Activated CD4-positive, alpha-beta T cell treated with anti-CD3 and anti-CD28 coated beads, Interleukin-2, amount 50 U/mL, for 1 hour (primary cell): Measurements from ENCODE around the gene KIF22.
"Not testable (repeated sequence)": the region's sequence is repeated elsewhere in the genome, so short reads cannot be mapped to it uniquely, and the experiment has no call there.

Experiments
- DNase-seq: peaks from one replicate; pipeline ENCODE4 v3.0.0-alpha.2; 2020

The KIF22 gene

GRCh38 chr16:29790183-29790948 lies at the start of gene KIF22:
TSS of gene KIF22 (plus strand) at chr16:29790751. CDS start at chr16:29790760, 9 bp downstream.
- peak; percentile 100 for DNase-seq

DNA sequence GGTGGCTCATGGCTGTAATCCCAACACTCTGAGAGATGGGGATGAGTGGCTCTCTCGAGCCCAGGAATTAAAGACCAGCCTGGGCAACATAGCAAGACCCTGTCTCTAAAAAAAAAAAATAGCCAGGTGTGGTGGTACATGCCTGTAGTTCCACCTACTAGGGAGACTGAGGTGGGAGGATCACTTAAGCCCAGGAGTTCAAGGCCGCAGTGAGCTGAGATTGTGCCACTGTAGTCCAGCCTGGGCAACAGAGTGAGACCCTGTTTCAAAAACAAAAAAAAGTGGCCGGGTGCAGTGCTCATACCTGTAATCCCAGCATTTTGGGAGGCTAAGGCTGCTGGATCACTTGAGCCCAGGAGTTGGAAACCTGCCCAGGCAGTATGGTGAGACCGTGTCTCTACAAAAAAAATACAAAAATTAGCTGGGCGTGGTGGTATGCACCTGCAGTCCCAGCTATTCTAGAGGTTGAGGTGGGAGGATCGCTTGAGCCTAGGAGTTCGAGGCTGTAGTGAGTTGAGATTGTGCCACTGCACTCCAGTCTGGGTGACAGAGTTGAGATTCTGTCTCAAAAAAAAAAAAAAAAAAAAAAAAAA lies 47.8 kb upstream of the KIF22 start:
- DNase-seq, result no peak

DNA sequence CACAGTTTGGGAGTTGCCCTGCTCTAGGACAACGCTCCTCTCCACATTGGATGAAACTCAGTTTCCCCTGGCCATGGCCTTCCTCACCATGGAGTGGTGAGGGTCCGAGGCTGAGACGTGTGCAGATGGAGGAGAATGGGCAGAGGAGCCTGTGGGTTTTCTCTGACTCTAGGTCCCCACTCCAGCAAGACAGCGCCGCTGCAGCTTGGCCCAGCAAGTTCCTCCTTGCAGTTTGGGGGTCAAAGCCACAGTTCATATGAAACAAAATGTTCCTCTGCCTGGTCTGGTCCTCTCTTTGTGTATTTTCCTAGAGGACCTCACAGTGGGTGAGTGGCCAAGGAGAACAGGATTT lies 47.1 kb upstream of the KIF22 start:
- DNase-seq, result no peak

DNA sequence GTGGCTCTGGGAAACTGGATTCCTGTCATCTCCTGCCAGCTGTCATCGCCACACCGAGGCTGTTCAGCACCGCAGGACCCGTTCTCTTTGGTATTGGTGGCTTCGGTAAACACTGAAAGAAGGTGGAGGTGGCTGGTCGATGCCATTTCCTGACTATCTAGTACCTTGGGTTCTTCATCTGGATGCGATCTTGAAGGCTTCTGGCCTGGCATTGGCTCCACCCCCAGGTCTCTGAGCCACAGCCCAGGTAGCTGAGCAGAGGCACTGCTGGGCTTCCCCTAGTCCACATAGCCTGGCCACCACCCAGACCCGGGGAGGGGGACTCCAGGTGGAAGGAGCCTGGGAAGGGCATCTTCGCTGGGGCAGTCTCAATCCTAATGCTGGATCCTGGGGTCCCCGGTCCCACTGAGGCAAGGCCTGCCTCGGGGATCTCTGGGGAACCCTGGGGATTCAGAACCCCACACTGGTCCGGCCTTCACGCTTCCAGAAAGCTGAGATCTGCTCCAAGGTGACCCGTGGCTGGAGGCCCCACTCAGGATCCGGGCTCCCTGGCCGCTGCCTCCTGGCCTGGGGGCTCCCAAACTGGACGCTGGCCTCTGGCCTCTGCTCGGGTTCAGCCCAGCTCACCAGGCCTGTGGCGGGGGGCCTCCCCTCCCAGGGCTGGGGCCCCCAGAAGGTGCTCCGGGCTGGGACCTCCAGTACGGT lies 46.6 kb upstream of the KIF22 start:
- peak; percentile 44 for DNase-seq

DNA sequence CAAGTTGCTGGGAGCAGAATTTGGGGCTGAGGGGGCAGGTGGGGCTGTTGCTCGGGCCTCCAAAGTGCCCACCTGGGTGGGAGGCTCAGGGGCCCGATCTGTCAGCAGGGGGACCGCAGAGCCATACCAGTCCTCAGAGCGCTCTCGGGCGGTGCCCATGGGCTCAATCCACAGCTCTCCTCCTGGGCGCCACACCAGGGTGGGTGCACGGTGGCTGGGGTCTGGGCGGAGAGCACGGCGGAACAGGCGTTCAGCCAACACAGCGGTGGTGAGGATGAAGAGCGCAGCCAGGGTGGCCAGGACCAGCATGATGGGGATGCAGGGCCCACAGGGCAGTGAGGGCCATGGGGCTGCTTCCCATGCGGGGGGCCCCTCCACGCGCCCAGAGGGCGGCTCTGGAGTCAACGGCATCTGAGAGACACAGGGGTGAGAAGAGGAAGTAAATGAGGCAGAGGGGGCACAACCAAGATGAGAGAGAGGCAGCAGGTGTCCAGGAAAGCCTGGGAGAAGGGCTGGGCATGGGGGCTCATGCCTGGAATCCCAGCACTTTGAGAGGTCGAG lies 45.9 kb upstream of the KIF22 start:
- no peak for DNase-seq

- DNase-seq, result peak; percentile 40
Observed at GRCh38 chr16:29745121-29745852, 45.3 kb upstream of the KIF22 start.

- peak; percentile 90 for DNase-seq
Observed at GRCh38 chr16:29745853-29746345, 44.7 kb upstream of the KIF22 start, which contains the start of gene C16orf54. TSS of gene C16orf54 (minus strand) at chr16:29745990. CDS start at chr16:29744951, 1,039 bp downstream.

DNA sequence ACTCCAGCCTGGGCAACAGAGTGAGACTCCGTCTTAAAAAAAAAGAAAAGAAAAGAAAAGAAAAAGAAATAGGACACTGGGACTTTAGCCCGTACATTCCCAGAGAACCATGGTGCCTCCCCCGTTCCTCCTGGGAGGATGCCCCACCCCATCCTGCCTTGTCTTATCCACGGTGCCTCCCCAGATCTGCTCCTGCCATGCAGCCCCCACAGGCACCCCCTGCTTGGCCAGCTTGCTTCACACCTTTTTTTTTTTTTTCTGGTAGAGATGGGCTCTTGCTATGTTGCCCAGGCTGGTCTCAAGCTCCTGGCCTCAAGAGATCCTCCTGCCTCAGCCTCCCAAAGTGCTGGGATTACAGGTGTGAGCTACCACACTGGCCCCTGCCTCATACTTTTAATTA lies 44.0 kb upstream of the KIF22 start:
- DNase-seq, result not testable (repeated sequence)

DNA sequence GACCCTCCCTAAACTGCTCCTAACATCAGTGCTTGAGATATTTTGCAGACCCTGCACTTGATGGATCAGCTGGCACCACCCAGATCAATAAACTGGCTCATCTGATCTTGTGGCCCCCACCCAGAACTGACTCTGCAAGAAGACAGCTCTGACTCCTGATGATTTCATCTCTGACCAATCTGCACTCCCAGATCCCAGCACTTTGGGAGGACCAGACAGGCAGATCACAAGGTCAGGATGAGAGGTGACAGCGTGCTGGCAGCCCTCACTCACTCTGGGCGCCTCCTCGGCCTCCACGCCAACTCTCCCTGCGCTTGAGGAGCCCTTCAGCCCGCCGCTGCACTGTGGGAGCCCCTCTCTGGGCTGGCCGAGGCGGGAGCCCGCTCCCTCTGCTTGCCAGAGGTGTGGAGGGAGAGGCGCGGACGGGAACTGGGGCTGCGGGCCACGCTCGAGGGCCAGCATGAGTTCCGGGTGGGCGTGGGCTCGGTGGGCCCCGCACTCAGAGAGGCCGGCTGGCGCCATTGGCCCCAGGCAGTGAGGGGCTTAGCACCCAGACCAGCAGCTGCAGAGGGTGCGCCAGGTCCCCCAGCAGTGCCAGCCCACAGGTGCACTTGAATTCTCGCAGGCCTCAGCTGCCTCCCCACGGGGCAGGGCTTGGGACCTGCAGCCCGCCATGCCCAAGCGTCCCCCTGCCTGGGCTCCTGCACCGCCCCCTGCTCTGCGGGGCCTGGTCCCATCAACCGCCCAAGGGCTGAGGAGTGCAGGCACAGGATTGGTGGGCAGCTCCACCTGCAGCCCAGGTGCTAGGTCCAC lies 42.4 kb upstream of the KIF22 start:
- DNase-seq, result no peak

GRCh38 chr16:29748760-29749149 lies 41.8 kb upstream of the KIF22 start:
- DNase-seq, result not testable (repeated sequence)

DNA sequence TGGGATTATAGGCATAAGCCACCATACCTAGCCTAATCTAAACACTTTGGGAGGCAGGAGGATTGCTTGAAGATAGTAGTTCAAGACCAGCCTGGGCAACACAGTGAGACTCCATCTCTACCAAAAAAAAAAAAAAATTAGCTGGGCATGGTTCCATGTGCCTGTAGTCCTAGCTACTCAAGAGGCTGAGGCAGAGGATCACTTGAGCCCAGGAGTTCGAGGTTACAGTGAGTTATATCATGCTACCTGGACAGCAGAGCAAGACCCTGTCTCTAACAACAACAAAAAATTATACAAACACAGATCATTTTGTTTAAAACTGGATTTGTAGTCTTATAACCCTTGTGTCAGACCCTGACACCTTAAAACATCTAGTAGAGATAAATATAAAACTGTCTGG lies 37.0 kb upstream of the KIF22 start:
- no peak for DNase-seq

DNA sequence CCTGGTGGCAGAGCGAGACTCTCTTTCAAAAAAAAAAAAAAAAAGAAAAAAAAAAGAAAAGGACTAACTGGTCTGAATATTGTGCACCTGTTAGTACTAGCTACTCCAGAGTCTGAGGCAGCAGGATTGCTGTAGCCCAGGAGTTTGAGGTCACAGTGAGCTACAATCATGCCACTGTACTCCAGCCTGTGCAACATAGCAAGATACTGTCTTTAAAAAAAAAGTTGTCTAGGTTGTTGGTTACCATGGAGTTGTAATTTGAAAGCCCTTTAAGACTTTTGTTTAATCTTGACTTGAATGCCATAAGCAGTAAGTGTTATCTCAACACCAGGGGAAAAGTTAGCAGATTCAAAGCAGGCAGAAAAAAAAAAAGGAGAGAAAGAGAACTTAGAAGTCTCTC lies 33.9 kb upstream of the KIF22 start:
- no peak for DNase-seq

- not testable (repeated sequence) for DNase-seq
Observed at GRCh38 chr16:29757086-29757485, 33.5 kb upstream of the KIF22 start.

DNA sequence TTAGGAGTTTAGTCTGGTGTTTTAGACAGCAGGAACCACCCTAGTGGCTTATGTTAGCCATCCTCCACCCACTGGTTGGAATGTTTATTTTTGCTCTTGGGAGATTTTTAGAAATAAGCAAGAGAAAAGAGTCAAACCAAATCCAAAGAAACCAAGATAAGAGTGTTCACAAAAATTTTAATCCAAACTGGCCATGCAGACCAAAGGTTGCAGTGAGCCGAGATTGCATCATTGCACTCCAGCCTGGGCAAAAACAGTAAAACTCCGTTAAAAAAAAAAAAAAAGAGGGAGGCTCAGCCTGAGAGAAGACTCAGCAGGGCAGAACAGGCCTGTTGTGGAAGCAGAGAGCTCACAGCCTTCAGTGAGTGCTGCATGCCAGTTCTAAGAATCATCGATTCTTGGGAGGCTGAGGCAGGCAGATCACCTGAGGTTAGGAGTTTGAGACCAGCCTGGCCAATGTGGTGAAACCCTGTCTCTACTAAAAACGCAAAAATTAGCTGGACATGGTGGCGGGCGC lies 32.5 kb upstream of the KIF22 start:
- DNase-seq, result no peak

- DNase-seq, result no peak
Observed at GRCh38 chr16:29760567-29761279, 29.8 kb upstream of the KIF22 start.

GRCh38 chr16:29761280-29761651 lies 29.3 kb upstream of the KIF22 start:
- DNase-seq, result not testable (repeated sequence)

- no peak for DNase-seq
Observed at GRCh38 chr16:29761882-29762281, 28.7 kb upstream of the KIF22 start.

DNA sequence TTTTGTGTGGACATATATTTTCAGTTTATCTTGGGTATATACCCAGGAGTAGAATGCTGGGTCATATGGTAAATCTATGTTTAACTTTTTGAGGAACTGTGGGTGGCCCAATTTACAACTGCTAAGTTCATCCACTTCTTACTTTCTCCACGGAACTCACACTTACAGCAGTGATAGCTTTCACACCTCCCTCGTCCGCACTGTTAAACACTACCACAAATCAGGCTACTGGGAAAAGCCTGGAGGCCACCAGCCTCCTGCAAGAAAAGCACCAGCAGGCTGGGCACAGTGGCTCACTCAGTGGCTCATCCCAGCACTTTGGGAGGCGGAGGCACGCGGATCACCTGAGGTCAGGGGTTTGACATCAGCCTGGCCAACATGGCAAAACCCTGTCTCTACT lies 27.2 kb upstream of the KIF22 start:
- DNase-seq, result no peak

DNA sequence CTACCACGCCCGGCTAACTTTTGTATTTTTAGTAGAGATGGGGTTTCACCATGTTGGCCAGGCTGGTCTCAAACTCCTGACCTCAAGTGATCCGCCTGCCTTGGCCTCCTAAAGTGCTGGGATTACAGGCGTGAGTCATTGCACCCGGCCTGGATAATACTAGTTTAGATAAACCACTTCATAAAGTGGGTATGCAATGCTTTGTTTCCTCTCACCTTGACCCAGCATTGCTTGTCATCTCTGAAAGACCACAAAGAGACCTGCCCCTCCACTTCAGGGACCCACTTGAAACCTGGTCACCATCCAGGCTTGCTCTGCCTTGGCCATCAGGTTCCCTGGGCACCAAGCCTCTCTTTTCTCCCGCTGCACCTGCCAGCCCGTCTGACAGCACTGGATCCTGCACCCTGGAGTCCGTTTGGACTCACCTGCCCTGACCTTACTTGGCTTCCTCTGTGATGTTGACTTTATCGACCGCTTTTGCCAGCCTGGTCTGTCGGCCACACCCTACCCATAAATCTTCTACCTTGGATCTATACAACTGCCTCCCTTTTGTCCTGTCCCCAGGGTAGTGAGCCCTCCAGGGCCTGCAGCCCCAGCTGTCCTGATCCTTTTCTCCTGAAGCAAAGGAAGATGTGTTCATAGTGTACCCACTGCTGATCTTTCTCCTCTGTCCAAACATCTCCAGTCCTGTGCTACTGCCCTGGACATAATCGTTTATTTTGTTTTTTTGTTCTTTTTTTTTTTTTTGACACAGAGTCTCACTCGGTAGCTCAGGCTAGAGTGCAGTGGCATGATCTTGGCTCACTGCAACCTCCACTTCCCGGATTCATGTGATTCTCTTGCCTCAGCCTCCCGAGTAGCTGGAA lies 25.2 kb upstream of the KIF22 start:
- no peak for DNase-seq

- no peak for DNase-seq
Observed at GRCh38 chr16:29766571-29766970, 24.0 kb upstream of the KIF22 start.
